Cardiac fibroblast (primary cell): Measurements from ENCODE around the gene ZNF501.

ENCODE experiments used
- DNase-seq, 2 donors: peaks; one replicate each; pipeline versions ENCODE4 v3.0.0 to v3.0.0-alpha.2; 2010; ENCODE audit warnings: low read depth in 2 of 2
- H3K4me3 ChIP-seq, 2 donors: replicated peaks in 1 of 2; 1 replicate in 1 of 2; 2 replicates in 1 of 2; pipeline ENCODE4 v1.5.1; 2011; ENCODE audit warnings: low read depth in 2 of 2, low read length in 2 of 2, mild to moderate bottlenecking in 2 of 2, moderate library complexity in 1 of 2
- CTCF ChIP-seq: IDR thresholded peaks from one replicate; pipeline ENCODE4 v1.5.1; 2011; ENCODE audit warnings: low read depth, mild to moderate bottlenecking, low read length, inconsistent platforms

ZNF501 gene

GRCh38 chr3:44729384-44729910, at the start of gene ZNF501:
Gene ZNF501, plus strand, starts transcription at chr3:44729635. Its CDS starts 4,787 bp downstream, at chr3:44734422.
- peak; percentile 95 for DNase-seq
- peak within 1 kb of the TSS; percentile 78 to 79 for H3K4me3 ChIP-seq
- no peak for TF ChIP-seq CTCF

GRCh38 chr3:44680921-44681455, 48.4 kb upstream of the ZNF501 start:
- H3K4me3 ChIP-seq, result no peak overlapping the region
- DNase-seq, result no peak
- no peak for TF ChIP-seq CTCF

- peak; percentile 11 to 64 for DNase-seq
- TF ChIP-seq CTCF, result no peak
- no peak overlapping the region for H3K4me3 ChIP-seq
Measured at GRCh38 chr3:44682182-44682896, 47.1 kb upstream of the ZNF501 start.

GRCh38 chr3:44685128-44685800, 44.2 kb upstream of the ZNF501 start:
- no peak for TF ChIP-seq CTCF
- peak overlapping the region; percentile 59 to 63 for H3K4me3 ChIP-seq
- DNase-seq, result peak; percentile 90 to 91

- TF ChIP-seq CTCF, result no peak
- H3K4me3 ChIP-seq, result no peak overlapping the region
- no peak for DNase-seq
Measured at GRCh38 chr3:44687898-44688297, 41.5 kb upstream of the ZNF501 start.

GRCh38 chr3:44712455-44713075, 16.9 kb upstream of the ZNF501 start, which contains the start of gene ZNF502:
Gene ZNF502, plus strand, starts transcription at chr3:44712660. Its CDS starts 7,602 bp downstream, at chr3:44720262.
- peak within 1 kb of the TSS; percentile 95 to 97 for H3K4me3 ChIP-seq
- DNase-seq, result peak; percentile 93
- peak; percentile 41 for TF ChIP-seq CTCF
